GM18526 (cell line): ENCODE data around the gene ZC3HAV1.

Experiments used
- POLR2A ChIP-seq: IDR thresholded peaks from 3 replicates; pipeline ENCODE4 v1.6.1; 2011; ENCODE audit not compliant: insufficient read length; ENCODE audit errors: extremely low read depth

ZC3HAV1 gene

DNA sequence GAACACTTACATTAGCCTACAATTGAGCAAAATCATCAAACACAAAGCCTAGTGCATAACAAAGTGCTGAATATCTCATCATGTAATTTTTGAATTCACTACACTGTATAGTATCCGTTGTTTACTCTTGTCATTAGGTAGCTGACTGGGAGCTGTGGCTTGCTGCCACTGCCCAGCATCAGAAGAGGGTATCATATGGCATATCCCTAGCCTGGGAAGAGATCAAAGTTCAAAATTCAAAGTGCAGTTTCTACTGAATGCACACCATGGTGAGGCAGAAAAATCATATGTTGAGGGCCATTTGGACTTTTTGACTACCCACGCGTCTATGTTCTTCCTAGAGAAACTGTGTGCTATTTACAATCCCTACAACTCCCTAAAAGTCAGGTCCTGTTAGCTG is 7.5 kb upstream of the ZC3HAV1 start:
- TF ChIP-seq POLR2A: no peak

DNA sequence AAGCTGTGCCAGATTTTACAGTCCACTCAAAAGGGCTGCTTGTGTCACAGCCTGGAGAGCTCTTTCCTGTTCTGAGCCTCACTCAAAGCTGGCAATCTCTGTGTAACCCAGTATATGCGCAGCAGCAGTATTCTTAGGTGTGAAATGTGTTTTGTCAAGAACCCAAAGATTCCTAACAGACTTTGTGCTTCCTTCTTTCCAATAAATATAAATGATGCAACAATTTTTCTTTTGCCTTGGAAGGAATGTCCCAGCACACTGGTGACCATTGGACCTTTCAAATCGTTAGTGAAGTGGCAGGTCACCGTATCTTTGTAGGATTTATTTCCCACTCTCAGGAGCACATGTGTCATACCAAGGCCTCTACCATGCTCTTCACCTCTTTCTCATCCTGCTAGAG is 5.6 kb upstream of the ZC3HAV1 start:
- no peak for TF ChIP-seq POLR2A

DNA sequence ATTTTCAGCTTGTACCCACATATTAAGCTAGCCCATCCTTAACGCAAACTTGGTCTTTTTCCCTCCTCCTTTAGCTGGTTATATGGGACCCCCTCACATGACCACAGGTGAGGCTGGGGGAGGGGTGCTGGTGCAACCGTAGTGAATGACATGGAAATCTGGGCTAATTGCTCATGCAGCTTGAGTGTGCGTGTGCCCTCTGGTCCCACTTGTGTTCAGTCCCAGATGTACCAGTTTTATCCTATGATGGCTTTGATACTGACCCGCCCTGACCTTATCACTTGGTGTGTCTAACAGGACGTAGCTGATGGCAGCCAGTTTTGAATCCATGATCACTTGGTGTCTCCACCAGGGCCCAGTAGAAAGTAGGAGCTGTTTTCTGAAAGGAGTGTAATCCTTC is 5.1 kb upstream of the ZC3HAV1 start:
- TF ChIP-seq POLR2A: no peak

DNA sequence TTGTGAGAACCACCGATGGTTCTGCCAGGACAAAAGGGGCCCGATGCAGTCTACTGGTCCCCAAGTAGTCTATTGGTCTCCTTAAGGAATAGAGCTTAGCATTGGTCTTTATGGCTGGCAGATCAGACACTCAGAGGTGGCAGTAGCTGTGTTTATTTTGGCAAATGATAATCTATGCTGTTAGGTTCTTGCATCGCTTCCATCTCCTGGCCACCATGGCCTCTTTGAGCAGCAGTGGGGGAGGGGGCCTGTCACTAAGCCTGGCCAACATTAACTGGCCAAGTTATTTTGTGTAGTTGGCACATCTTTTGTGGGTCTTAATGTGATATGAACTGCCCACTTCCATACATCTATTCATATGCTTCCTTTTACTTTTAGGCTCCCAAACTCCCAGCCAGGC is 4.5 kb upstream of the ZC3HAV1 start:
- no peak for TF ChIP-seq POLR2A

DNA sequence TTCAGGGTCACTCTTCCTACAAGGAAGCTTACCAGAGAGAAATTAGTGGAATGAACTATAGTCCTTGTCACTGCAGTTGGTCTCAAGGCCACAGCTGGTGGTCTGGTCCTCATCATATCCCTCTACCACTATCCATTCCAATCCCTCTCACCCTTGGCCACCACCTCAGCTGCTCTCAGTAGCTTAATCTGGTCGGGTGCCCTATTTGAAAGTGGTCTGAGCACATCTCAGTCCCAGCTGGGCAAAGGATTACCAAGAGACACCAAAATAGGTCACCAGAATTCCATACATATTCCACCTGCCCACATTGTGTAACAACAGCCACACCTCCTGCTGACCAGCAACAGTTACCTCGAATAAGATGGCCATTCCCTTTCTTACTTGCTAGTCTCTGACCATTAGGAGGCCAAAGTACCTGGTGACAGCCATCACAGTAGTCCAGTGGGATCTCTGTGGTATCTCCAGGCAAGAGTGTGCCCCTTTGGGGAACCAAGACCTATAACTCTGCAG is 3.3 kb upstream of the ZC3HAV1 start:
- no peak for TF ChIP-seq POLR2A

DNA sequence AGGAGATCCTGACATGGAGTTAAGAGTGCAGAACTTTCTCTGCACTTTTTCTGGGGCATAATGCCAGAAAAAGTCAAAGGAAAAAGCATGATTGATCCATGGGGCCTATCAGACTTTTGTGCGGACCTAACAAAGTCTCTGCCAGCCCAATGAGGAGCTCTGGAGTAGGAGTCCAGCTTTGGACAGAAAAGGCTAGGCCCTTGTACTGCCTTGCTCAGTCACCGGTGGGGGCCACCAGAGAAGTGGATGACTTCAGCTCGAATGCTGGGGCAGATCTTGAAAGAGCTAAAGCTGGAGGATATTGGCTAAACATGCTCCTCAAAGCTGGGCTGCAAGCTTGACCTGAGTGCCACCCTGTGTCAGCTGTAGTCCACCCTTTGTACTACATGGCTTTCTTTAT is 2.8 kb upstream of the ZC3HAV1 start:
- TF ChIP-seq POLR2A: no peak

DNA sequence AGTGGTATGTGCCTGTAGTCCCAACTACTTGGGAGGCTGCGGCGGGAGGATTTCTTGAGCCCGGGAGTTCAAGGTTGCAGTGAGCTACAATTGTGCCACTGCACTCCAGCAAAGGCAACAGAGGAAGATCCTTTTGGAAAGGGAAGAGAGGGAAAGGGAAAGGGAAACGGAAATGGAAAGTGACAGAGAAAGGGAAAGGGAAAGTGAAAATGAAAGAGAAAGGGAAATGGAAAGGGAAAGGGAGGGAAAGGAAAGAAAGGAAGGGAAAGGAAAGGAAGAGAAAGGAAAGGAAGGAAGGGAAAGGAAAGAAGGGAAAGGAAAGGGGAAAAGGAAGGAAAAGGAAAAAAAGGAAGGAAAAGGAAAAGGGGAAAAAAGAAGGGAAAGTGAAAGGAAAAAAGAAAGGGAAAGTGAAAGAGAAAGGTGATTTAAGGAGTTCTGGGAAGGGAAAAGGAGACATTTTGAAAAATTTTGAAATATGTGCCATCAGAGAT is 2.3 kb upstream of the ZC3HAV1 start:
- TF ChIP-seq POLR2A: no peak

DNA sequence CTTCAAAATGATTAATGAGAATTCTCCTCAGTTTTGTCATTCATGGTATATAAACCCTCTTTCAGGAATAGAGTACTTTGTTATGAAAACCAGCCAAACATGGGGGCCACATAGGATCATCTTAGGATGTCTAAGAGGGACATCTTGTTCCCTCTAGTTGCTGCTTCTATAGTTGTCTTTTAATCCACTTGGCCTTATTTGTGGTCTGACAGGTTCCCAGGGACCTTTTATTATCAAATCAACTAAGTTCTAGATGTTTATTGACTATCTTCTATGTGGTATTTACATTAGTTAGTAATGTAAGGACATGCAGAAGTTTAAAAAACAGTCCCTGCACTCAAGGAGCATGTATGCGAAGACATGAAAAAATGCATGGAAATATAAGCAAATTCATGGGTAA is 1.6 kb upstream of the ZC3HAV1 start:
- TF ChIP-seq POLR2A: no peak

DNA sequence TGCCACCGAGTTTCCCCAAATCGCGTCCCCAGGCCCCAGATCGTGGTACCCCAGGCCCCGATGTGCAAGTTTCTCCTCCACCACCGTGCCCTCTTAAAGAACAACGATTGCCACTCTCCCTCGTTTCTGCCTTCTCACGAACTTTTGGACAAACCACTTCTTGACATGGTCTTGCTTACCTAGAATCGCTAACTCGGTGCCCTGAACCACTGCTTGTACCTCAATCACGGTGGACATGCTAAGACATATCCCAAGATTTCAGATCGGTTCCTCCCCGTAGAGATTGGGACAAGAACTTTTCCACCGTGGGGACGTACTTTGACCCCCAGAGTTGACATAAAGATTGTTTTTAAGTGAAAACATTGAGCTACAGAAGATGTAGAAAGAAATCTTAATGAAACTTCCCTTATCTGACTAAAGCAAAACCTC is 477 bp upstream of the ZC3HAV1 start:
- TF ChIP-seq POLR2A: no peak

DNA sequence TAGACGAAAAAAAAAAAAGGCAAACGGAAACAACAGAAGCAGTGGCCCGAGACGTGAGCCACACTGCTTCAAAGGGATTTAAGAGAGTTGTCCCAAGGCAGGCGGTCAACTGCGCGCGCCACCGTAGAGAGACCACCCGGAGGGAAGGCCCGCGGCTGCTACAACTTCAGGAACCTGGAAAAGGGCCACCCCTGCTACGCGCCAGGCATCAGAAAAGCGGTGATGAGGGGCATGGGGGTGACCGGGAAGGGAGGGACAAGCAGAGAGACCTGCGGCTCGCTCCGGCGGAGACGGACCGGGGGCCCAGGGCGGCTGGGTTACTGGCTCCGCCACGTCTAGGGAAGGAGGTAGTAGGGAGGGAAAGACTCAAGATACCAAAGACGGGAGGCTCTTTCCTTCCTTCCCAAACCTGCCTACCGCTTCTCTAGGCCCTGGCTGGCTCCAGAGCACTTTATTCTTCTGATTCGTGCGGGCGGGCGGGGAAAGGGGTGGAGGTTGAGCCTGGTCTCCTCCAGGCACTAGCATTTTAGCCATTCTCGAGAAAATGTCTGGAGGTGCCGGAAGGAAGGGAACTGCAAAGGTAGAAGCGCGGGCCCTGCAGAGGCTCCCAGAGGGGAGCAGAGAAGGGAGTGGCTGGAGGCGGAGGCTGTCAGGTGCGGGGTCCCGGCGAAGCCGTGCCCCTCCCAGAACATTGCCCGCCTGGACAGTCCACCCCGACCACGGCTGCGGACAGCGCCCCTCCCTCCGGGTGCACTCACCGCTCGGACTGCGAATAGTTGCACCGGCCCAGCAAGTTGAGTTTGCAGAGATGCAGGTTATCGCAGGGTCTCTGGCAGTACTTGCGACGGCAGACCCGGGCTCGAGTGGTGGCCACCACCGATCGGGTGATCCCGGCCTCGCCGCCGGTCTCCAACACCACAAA is 993 bp downstream of the ZC3HAV1 start:
- TF ChIP-seq POLR2A: no peak

DNA sequence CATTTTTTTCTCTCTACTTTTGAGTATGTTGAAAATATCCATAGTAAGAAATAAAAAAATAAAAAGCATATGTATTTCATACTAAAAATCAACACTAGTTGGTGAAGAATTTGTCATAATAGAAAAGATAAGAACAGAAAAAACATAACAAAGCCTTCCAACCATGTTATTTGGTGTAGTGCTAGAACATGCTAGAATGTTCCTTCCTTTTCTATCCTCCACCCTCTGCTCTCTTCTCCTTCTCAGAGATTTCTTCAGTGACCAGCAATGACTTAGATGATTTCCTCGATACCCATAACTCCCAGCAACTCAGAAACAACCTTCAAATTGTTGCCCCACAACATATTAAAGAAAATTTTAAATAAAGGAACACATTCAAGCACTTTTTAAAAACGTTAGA is 2.6 kb downstream of the ZC3HAV1 start:
- TF ChIP-seq POLR2A: no peak

DNA sequence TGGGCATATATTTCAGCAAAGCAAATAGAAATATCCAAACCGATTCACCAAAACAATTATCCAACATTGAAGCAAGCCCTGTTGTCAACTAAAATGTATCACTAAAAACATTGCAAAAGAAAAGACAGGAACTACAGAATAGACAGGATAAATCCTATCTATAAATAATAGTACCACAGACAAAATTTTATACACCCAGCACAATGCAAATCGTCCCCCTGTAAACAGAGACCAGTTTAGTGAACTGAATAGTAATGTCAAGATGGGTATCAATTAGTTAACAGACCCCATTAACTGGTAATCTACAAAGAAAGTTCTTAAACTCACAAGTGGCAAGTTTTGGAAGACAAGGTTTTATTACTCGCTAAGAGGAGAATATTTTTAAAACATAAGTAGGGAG is 4.0 kb downstream of the ZC3HAV1 start:
- TF ChIP-seq POLR2A: no peak

DNA sequence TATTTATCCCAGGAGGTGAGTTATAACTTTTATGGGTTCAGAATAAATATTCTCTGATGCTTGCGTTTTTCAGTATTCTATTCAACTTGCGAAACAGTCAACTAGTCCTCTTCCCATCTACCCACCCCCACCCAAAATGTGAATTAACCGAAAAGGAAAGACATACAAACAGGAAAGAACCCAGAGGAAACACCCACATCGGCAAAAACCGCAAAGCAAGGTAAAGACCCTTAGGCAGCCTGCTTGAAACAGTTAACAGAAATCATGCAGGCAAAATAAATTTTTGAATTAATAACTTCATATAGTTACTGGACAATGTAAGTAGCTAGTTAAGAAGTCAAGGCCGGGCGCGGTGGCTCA is 5.4 kb downstream of the ZC3HAV1 start:
- no peak for TF ChIP-seq POLR2A

DNA sequence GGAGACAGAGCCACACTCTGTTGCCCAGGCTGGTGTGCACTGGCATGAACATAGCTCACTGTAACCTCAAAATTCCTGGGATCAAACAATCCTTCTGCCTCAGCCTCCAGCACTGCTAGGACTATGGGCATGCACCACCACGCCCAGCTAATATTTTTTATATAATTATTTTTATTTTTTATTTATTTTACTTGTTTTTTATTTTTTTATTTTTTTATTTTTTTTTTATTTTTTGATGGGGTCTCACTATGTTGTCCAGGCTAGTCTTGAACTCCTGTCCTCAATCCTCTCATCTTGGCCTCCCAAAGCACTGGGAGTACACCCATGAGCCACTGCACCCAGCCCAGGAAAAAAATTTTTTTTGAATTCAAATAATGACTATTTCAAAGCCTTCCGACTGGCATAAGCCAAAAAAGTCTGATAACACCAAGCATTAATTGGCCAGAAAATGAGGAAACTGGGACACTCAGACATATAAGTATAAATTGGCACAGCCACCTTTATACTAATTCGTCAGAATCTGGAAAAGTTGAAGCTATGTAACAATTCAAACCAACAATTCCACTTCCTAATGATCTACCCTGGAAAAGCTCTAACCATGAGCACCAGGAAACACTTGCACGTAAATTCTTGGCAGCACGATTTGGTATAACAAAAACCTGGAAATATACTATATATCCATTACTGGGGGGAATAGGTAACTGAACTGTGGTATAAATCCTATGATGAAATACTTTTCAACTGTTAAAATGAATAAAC is 6.3 kb downstream of the ZC3HAV1 start:
- no peak for TF ChIP-seq POLR2A

DNA sequence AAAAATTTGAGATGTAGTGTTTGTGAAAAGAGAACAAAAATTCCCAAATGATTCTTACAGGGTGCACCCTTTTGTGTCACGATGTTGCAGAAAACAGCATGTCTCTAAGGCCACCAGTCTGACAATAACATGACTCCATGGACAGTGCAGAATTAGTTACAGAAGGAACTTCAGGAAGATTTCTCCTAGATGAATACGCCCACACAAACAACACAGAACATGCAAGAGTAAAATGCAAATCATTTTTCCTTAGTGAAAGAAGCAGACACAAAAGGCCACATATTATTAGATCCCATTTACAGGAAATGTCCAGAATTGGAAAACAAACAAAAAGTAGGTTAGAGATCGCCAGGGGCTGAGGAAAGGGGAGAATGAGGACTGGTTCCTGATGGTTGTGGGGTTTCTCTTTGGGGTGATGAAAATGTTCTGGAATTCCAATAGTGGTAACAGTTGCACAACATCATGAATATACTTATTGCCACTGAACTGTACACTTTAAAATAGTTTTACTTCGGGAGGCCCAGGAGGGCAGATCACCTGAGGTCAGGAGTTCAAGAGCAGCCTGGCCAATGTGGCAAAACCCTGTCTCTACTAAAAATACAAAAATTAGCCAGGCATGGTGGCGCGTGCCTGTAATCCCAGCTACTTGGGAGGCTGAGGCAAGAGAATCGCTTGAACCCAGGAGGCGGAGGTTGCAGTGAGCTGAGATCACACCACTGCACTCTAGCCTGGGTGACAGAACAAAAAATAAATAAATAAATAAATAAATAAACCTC is 10.2 kb downstream of the ZC3HAV1 start:
- TF ChIP-seq POLR2A: no peak

DNA sequence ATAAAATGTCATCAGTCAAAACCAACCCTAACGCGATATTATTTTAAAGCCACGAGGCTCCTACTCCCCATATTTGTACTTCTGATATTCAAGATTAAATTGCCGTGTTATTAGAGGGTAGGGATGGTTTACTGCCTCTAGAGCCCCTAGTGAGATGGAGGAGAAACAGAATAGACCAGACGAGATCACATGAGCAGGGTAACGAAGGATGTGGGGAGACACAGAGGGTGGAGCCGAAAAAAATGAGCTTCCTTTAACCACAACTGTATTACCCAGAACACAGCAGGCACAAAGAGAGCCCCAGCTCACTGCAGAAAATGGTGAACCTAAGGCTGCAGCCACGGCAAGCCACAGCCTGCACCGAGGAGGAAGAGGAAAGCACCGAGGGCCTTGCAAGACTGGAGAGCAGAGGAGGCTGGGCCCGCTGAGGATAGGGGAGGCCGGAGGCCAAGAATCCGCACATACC is 14.3 kb downstream of the ZC3HAV1 start:
- TF ChIP-seq POLR2A: no peak

DNA sequence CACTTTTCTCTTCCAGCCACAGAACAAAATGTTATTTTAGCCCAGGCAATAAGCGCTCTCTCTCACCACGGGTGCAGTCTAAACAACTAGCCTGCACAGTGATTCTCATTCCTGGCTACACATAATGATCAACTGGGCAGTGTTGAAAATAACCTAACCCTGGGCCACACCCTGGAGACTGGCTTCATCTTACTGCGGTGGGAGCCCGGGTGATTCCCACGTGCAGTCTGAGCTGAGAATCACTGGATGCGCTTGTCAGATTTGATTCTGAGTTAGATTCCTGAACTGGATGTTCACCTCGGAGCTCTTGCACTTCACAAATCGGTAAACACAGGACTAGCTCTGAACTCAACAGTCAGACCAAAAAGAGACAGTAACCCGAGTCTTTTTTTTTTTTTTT is 14.9 kb downstream of the ZC3HAV1 start:
- no peak for TF ChIP-seq POLR2A
